ENCODE measurements around the gene HOXA6.

HOXA6 gene

DNA sequence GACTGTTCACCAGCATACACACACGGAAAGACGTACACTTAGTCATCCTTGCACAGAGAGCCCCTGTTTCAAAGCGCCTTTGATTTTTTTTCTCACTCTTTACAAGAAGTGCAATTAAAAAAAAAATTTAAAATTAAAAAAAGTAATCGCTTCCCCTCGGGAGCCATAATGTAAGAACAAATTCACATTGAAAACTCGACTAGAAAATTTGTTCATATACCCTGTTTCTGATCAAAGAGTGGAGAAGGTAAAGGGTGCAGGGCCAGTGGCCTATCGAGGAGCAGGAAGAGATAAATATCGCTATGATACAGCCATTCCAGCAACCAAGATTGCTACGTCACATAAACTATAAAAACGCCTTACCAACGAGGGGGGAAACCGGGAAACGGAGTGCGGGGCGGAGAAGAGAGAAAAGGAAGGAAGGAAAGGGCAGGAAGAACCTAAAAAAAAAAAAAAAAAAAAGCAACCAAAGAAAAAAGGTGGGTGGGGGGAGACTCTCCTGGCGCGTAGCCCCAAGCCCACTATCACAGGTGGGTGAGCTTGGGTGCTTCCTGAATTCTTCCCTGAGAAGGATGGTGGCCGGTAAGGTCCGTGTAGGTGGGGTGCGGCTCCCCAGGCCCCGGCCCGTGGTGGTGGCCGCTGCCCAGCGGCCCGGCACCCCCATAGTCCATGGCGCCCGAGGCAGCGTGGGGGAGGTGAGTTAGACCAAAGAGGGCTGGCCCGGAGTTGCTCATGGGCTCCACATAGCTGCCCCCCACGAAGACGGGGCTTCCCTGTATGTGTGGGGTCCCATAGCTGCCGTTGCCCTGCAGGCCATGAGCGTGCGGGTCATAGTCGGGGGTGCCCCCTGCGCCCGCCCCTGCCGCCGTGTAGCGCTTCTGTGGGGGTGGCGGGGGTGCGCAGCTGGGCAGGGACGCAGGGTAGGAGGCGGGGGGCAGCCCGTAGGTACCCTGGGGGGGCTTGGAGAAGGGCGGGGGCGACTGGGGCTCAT, 39.9 kb downstream of the HOXA6 start:
- no peak for DNase-seq

DNA sequence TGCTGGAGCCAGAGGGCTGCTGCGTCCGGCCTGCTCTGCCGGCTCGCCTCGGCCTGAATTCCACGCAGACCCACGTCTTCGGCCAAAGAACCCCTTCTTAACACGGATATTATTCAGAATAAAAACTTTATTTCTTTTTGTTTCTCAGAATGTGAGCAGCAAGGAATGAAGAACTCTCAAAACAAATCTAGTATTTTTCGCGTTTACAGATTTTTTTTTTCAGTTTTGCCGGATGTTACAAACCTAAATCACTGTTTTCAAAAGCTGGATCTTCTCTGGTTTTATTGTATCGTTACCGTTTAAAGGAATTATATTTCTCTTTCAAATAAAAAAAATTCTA, 40.7 kb downstream of the HOXA6 start:
- no peak for DNase-seq

DNA sequence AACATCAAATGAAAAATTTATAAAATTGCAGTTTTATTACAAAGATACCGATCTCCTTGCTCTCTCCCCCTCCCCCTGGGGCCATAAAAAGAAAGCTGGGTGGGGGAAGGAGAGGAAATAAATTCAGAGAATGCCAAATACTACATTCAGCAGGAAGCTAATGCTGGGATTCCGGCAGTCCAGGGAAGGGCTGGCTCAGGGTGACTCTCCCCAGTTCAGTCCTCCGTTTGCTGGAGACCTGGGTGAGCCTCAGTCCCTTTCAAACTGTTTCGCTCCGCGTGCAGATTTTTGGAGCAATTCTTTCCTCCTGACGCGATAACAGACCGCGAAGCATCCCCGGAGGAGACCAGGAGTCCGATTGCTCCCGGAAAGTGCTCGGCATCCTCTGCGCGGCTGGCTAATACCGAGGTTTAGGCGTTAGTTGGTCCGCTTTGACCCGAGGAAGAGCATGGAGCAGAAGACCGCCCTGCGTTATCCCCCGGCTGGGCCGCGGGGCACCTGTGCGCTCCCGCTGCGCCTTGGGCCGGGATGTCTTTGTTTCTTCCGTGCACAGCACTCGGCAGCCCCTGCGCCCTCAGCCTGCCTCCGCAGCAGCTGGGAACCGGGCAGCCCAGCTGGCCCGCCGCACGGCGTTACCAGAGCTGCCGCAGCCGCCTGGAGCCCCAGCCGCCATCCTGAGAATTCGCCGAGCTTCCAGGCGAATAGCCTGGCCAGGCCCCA, 41.2 kb downstream of the HOXA6 start:
- no peak for DNase-seq

DNA sequence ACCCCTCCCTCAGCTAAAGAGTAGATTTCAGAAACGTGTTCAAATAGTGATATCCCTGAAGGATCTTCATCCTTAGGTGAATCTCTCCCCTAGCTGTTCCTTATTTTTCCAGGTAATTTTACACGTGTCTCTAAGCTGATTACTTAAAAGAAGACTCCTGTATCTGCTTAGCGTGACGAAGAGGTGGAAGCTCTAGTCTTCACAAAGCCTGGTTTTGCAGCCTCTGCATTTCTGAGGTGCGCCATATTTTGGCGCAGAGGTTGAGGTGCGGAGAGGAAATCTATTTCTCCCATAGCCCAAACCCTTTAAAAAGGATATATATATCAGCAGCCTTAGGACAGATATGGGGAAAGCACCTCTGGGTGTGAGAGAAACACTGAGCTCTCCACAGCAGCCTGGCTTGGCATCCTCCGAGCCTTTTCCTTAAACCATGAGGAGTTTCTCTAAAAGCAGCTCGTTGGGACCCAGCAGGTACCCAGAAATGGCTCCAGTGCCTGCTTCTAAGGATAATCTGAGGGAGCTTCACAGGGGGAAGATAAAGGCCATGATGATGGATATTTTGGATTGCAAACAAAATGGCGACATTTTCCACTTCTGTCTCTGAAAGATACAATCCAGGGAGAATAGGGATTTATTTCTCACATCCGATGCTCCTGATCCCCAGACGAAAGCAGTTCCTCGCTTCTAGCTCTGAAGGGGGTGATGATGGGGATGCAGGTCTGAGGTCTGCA, 42.1 kb downstream of the HOXA6 start:
- no peak for DNase-seq

DNA sequence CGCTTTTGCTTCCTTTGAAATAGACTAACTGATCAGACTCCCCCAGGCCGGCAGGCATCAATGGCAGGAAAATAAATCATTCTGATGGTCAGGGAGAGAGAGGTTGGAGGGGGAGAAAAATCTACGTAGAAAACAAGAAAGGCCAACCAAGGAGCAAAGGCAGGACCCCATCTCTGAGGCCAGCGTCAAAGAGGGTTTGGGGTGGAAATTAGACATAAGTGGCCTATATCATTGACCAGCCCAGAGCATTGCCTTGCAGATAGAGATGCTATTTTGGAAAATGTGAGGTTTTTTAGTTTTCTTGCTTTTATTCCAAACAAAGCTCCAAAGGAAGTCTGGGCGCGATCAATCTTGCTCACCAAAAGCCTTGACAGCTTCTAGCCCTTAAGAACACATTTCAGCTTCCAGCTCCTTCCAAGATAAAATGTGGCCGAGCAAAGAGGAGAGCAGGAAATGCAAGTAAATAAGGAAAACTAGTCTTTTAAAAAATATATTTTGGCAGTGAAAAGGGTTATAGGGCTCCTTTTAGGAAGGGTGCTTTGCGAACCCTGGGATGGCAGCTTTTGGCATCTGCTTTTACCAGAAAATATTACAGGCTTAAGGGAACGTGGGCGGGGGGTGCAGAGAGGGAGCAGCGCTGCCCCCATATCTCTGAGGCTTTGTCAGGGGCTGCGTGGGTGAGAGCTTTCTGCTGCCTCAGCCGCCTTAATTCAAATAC, 43.1 kb downstream of the HOXA6 start:
- no peak for DNase-seq

DNA sequence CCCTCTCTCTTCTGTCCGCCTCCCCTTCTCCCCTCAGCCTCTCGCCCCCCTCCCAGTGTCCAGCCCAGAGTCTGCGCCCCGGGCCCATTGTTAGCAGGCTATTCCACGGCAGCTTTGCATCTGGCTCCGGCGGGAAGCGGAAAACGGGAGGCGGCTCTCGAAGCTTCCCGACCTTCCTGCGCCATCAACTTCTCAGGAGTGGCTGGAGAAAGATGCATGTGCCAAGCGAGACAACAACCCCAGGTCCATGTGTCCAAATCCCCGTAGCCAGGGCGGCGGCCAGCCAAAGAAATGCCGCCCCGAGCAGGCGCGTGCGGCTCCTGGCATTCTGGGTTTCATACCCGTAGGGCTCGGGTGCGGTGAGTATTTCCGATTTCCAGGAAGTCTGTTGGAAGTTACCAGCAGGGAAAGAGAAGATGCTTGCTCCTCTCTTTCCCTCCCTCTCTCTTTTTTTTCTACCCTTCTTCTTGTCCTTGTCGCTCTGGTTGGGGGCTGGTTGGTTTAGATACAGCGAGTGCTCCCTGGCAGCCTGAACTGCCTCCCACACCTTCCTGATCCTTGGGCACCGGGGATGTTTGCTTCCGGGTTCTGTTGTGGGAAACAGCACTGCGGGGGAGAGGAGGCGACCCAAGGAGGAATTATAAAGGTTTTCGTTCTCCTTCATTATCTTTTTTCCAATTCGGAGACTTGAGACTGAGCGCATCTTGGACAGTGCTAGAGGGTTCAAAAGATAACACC, 43.9 kb downstream of the HOXA6 start:
- DNase-seq: no peak

DNA sequence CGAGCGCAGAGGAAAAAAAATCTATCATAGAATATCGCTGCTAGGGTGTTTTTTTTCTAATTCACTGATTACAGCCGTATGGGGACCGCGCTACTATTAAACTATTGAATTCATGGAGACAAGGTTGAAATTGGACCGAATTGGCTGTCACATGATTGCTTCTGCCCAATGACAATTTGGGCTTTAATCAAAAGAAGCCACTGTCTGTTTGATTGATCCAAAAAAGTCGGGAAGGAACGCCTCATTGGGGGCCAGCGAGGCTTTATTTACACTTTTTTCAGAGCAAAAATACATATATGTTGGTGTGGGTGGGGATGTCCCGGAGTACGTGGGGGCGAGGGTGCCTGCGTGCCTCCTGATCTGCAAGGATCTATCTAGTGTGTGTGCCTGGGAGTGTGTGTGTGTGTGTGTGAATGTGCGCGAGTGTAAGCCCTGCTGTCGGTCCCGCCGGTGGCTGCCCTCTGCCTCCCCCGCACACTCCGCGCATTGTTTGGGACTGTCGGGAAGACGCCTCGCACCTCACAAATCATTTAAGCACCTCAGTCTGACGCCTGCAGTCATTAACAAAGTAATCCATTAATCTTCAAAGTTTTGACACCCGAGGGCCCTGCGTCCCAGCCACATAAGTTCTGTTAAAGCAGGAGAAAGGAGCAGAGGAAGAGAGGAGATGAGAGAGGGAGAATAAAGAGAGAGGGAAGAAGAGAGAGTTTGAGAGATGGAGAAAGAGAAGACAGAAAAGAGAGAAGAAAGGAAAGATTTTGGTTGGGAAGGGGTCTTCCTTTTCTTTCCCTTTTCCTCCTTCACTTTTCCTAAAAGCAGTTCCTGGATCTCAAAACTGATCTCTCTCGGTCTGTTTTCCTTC, 44.8 kb downstream of the HOXA6 start, which contains the start of gene HOXA2:
TSS of gene HOXA2 (minus strand) at position 103 of the 862 bp plus-strand sequence. CDS start 183 bp downstream, outside the sequence.
- DNase-seq: no peak

DNA sequence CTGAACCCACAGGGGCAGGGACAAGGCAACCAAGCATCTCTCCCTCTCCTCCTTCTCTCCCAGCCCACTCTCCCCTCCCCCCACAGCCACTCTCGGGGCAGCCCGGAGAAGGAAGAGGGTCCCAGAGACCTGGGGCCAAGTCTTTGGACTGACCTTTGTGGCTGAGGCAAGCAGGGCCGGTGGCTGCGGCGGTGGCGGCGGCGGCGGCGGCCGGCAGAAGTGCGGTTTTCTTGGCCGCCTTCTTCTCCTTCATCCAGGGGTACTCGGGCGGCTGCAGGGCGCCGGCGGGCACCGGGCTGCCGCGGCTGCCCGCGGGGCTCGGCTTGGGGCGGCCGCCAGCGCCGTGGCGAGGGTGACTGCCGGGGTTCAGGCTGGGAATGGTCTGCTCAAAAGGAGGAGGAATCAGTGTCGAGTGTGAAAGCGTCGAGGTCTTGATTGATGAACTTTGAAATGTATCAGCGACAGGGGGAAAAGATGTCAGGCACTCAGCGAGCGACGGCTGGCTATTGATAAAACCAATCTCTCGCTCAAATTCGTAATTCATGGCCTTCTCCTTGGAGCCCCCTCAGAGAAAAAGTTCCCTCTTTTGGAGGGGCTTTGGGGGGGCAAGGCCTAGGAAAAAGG, 45.5 kb downstream of the HOXA6 start:
- DNase-seq: no peak

DNA sequence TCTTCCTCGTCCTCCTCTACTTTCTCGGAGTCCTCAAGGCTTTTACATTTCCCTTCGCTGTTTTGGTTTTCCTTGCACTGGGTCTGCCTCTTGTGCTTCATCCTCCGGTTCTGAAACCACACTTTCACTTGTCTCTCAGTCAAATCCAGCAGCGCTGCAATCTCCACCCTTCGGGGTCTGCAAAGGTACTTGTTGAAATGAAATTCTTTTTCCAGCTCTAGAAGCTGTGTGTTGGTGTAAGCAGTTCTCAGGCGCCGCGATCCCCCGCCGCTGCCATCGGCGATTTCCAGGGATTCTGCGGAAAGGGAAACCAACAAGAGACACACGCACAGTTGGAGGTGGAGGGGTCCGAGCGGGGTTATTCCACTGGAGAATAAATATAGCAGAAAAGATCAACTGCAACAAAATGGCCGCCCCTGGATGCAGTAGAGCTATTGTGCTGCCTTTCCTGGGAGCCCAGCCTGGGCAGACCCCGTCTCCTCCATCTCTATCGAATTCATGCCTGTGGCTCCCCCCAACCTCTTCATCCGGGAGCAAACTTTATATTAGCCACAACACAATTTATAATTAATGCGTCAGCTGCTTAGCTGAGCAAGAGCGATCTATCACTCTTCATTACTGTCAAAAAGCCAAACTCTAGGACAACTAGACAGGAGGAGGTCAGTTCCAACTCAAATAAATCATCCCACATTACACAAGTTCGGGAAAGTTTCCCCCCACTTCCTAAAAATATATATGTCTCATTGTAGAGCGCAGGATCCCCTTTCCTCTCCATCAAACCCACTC, 46.2 kb downstream of the HOXA6 start:
- no peak for DNase-seq

DNA sequence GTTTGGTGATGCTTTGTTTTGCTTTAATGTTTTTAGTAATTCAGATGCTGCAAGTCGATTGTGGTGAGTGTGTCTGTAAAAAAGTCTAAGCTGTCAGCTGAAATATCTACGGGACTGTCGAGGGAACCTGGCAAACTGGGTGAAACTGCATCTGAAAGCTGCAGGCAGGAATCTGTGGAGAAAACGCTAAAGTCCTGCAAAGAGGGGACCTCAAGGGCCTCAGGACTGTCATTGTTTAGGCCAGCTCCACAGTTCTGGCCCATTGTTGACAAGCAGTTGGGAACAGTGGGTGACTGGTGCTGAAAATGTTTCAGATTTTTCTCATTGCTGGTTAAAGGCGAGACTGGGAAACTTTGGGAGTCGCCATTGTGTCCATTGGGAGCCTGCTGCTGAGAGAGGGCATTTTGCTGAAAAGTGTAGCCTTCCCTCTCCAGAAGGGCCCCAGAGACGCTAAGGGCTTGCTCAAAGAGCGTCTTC, 46.8 kb downstream of the HOXA6 start:
- DNase-seq: no peak

DNA sequence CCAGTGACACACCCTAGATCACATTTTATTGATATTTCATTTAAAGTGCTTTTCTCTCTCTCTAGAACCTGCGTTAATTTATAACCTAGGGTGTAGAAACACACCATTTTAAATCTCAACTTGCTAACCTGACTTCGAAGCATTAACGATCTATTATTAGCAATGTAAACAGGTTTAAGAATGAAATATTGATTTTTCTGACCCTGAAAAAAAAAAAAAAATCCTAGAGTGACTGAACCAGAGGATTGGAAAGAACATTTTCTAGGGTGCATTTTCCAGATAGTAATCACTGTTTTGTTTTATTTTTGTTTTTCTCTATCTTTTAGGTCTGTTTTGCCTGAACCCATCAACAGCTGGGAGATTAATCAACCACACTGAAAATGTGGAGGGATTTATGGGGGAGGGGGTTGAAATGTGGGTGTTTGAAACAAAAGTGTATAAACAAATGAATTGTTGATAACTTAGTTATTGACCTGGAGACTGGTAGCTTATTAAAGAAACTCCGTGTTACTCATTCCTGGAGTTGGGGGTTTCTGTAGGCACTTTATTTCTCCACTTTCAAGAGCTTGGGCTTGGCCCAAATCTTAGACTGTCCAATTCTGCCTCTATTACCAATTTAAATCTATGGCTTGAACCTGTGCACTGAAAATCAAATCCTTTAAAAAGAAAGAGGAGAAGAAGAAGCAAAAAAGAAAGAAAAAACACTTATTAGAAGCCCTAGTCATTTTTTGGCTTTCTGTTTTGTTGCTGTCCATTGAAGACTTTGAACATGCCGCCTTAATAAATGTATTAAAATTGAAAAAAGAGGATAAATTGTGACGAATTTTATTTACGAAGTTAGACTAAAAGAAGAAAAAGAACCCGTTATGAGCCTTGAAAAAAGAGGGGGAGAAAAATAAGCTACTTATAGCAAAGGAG, 47.9 kb downstream of the HOXA6 start:
- no peak for DNase-seq

DNA sequence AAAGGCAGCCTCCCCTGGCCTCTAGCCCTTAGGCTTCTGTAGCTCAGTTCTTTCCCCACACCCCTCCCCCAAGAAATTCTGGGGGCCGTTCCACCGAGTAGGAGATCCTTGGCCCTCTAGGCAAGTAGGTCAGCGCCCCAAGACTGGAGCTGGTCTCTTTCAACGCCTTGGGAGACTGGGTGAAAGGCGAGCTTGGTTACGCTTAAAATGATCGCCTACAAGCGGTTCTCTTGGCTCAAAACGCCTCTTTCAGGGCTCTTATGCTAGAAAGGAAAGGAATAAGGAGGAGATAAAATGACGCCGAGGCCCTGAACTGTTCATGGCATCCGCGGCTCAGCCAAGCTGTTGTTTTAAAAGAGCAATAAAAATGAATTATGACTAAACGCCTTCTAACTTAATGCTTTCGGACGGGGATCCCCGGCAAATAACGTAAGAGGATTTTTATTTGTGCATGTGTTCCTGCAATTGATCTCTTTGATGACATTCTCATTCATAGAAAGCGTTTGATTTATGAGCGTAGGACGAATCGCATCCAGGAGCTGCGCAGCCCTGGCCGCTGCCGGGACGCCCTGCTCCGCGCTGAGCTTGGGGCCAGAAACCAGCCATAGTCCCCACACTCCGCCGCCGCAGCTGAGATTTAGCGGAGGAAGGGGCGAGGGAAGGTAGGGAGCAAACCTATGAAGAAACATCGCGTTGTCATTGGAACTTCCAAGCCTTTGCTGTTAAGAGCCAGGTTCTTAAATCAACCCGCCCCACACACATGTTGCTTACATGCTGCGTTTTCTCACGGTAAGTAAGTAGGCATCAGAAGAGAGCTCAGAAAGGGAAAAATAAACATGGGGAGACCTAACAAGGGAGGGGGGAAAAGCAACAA, 48.8 kb downstream of the HOXA6 start:
- DNase-seq: no peak

DNA sequence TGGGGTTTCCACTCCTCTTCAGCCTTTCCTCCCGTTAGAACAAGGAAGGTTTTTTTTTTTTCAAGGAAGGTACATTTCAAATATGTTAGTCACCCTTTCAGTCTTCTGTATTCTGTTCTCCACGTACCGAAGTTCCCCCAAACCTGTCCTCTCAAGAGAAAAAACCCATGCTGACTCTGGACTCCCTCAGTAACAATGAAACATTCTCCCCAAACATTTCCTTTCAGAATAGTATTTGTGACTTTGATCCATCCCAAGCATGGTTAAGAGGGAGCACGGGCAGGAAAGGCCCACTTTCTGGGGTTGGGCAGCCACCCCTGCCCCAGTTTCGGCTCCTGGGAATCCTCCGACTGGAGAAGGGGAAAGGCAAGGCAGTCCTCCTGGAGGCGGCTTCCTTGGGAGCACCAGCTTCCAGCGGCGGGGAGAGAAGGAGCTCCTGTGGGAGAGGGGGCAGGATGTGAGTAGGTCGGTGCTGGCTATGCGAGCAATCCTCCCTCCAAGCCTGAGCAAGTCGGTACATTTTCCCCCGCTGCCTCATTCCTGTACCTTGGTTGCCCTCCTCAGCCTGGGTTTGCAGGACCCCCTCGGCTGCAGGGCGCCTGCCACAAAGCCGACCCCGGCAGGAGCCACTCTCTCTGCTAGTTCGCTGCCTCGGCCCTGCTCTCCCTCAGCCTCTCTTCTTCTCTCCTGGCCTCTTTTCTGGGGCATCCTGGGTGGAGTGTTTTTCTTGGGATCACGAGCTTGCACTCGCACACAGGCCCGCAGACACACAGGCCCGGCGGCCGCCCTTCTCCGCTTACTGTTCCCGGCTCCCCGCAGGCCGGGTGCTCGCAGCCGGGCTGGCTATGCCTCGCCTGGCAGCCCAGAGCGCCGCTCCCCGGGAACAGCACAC, 49.6 kb downstream of the HOXA6 start:
- no peak for DNase-seq

DNA sequence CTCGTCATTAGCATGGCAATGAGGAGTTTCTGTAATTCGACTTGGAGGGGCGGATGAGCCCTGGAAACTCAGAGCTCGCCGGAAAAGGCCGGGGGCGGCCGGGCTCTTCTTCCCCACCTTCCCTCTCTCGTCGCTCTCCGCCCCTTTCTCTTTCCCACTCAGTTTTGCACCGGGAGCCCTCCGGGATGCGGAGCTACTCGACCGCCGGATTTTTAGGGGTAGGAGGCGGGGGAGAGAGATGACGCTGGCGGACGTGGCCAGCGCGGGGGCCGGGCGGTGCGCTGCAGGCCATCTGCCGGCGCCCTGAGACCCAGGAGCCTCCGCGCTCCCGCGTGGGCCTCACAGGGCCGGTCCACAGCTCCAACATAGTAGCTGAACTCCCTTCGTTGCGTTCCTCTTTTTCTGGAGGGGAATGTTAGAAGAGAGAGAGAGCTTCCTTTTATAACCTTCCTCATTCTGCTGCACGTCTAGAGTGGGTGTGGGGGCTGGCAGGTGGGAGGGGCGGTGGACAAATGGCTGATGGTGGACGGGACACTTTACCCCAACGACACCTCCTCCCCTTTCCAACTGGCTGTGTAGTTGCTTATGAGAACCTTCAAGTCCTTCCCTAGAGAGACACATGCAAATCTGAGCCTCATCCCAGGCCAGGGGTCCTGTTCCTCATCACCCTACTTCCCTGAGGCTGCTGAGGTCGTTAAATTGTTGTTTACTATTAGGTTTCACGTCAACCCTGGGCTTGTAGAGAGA, 50.6 kb downstream of the HOXA6 start:
- peak; percentile 69 for DNase-seq
